ENCODE data around the gene ACTN1.
A peak's percentile ranks its signal among the peaks of the same experiment; 100 is the strongest.
"Not testable (repeated sequence)": the region's sequence is repeated elsewhere in the genome, so short reads cannot be mapped to it uniquely, and the experiment has no call there.

ACTN1 gene

DNA sequence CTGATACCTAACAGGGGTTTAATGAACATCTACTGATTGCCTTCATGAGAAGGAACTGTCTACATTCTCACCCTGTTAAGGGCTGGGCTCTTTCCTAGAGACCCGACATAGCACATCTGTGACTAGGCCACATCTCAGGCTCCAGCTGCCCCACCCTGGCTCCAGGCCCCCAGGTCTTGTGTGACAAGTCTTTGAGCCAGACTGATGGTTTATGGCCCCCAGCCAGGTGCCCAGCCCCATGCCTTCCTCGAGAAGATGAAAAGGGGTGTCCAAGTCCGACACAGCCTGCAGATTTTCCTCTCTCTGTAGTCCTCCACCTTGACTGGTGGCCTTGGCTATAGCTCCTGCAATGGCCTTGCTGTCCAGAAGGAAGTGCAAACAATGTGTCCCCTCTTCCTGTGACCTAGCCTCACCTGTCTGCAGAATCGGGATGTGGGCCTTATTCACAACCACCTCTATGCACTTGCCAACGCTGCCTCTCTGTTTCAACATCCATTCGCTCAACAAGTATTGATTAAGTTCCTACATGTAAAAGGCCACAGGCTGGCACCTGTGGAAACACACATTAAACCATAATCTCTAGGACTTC lies 4.2 kb downstream of the ACTN1 start:
- no peak overlapping the region for H3K4me3 ChIP-seq (ENCODE audit: low read depth, low read length)
- TF ChIP-seq, protein P1, sequence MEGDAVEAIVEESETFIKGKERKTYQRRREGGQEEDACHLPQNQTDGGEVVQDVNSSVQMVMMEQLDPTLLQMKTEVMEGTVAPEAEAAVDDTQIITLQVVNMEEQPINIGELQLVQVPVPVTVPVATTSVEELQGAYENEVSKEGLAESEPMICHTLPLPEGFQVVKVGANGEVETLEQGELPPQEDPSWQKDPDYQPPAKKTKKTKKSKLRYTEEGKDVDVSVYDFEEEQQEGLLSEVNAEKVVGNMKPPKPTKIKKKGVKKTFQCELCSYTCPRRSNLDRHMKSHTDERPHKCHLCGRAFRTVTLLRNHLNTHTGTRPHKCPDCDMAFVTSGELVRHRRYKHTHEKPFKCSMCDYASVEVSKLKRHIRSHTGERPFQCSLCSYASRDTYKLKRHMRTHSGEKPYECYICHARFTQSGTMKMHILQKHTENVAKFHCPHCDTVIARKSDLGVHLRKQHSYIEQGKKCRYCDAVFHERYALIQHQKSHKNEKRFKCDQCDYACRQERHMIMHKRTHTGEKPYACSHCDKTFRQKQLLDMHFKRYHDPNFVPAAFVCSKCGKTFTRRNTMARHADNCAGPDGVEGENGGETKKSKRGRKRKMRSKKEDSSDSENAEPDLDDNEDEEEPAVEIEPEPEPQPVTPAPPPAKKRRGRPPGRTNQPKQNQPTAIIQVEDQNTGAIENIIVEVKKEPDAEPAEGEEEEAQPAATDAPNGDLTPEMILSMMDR (conservative IDR thresholded peaks at IDR 0.05; ENCODE audit: low read depth, low read length): no peak
- DNase-seq (ENCODE audit: low read depth): peak; percentile 5

DNA sequence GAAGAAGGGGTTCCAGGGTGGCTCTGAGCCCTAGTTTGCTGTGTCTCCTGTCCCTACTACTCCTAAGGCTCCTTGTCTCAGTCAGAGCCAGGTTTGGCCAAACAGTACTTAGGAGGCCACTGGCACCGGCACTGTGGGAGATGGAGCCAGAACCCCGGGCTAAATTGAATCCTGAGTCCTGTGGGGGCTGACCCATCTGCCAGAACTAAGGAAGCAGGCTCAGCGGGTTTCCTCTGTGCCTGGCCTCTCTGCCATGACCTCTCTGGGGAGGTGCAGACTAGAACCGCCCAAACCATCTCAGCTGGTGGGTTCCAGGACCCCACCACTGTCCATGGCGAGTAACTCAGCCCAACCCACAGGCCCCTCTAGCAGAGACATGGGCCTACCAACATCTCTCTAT lies 5.5 kb downstream of the ACTN1 start:
- DNase-seq (ENCODE audit: low read depth): no peak
- TF ChIP-seq, protein P1 (conservative IDR thresholded peaks at IDR 0.05; ENCODE audit: low read depth, low read length): no peak
- H3K4me3 ChIP-seq (ENCODE audit: low read depth, low read length): no peak overlapping the region

DNA sequence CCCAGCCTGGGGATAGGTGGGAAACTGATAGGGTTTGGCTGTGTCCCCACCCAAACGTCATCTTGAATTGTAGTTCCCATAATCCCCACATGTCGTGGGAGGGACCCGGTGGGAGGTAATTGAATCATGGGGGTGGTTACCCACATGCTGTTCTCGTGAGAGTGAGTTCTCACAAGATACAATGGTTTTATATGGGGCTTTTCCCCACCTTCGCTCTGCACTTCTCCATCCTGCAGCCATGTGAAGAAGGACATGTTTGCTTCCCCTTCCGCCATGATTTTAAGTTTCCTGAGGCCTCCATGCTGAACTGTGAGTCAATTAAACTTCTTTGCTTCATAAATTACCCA lies 5.9 kb downstream of the ACTN1 start:
- DNase-seq (ENCODE audit: low read depth); H3K4me3 ChIP-seq (ENCODE audit: low read depth, low read length): not testable (repeated sequence)

DNA sequence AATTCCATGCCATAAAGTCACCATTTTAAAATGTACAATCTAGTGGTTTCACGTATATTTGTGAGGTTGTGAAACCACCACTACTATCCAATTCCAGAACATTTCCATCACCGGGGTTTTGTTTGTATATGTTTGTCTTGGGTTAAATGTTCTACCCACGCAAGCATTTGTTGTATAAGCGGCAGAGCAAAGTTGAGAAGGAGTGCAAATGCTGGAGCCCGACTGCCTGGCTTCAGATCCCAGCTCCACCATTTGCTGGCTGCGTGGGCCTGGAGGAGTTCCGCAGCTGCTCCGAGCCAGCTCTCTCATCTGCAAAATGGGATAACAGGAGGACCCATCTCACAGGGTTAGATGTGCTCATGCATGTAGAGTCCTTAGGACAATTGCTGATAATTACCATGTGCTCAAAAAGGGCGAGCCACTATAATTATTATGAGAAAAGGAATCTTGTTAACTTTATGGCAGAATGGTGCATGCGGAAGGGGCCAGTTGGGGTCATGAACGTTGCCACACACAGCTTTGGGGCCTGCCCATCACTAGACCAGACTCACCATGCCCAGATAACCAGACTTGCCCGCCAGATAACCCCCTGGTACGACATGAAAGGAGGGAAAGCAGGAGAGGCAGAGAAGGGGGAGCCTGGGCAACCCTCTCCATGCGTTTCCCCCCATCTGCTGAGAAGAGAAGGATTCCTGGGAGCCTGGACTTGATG lies 6.4 kb downstream of the ACTN1 start:
- peak; percentile 79 for DNase-seq (ENCODE audit: low read depth)
- TF ChIP-seq, protein P1 (conservative IDR thresholded peaks at IDR 0.05; ENCODE audit: low read depth, low read length): no peak
- H3K4me3 ChIP-seq (ENCODE audit: low read depth, low read length): no peak overlapping the region

DNA sequence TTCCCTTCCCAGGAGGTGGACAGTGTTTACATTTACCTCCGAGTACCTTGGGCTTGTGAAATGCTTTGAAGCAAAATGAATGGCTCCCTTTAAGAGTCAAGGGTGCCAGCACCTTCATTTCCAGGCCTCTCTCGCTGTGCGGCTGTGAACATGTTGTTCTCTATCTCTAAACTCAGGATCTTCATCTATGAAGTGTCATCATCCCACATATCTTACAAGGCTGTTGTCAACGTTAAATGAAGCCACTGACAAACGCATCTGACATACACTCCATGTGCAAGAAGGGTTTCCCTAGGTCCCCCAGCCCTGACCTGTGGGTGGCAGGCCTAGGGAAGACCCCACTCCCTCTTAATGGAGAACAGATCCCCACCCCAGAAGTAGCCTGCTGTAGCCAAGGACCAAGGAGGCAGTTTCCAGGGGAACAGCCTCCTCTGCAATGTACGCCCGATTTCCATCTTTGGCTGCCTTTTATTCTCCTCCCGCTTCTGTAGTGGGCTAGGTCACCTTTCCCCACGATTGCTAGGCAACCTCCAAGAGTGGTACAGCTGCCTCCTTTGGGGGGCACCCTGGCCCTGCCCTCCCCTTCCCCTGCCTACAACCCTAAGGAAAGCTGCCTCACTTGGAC lies 7.6 kb downstream of the ACTN1 start:
- no peak for DNase-seq (ENCODE audit: low read depth)
- no peak overlapping the region for H3K4me3 ChIP-seq (ENCODE audit: low read depth, low read length)
- TF ChIP-seq, protein P1 (conservative IDR thresholded peaks at IDR 0.05; ENCODE audit: low read depth, low read length): no peak

DNA sequence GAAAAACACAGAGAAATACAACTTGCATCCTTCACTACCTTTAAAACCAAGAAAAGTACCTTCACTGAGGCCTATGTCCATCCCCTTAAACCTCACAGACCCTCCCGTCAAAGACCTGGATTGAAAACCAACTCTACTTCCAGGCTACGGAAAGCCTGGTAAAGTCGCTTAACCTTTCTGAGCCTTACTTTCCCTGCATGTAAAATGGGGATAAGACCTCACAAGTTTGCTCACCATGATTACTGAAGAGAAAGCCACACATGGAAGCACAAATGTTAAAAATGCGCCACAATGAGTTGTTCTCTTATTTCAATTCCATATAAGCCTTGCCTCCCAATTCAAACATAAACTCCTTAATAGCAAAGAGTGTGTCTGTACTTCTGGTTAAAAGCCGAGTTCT lies 8.4 kb downstream of the ACTN1 start:
- TF ChIP-seq, protein P1 (conservative IDR thresholded peaks at IDR 0.05; ENCODE audit: low read depth, low read length): no peak
- no peak overlapping the region for H3K4me3 ChIP-seq (ENCODE audit: low read depth, low read length)
- DNase-seq (ENCODE audit: low read depth): peak; percentile 5

DNA sequence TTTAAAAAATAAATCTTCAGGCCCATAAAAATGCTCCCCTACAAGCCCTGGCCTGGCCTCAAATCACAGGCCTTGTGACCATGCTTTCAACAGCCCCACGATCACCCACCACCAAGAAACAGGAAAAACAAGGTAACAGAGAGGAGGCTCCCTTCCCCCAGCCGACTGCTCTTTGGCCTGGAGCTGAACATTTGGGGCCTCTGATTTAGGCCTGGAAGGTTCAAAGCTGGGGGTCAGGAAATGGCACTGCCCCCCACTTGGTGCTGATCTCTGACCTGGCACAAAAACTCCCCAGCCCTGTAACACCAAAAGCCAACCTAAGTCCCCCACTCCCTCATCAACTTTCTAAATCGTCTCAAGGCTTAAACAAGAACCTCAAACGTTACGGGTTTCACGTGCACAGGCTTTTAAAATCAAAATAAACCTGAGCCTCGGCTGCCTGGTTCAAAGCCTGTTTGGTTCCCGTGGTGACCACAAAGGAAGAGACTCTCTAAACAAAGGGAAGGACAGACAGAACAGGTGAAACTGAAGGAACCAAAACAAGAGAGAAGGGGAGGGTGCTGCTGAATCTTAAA lies 9.0 kb downstream of the ACTN1 start:
- H3K4me3 ChIP-seq (ENCODE audit: low read depth, low read length): no peak overlapping the region
- TF ChIP-seq, protein P1 (conservative IDR thresholded peaks at IDR 0.05; ENCODE audit: low read depth, low read length): no peak
- no peak for DNase-seq (ENCODE audit: low read depth)

Measured in choroid plexus epithelial cell (primary cell).